Nucleus accumbens (tissue), 56 donors: ENCODE data around the gene PSMD8.

Experiments
- DNase-seq, 56 donors: peaks; one replicate each; lab custom pipeline; 2025; lab: John Stamatoyannopoulos, UW

PSMD8 gene

DNA sequence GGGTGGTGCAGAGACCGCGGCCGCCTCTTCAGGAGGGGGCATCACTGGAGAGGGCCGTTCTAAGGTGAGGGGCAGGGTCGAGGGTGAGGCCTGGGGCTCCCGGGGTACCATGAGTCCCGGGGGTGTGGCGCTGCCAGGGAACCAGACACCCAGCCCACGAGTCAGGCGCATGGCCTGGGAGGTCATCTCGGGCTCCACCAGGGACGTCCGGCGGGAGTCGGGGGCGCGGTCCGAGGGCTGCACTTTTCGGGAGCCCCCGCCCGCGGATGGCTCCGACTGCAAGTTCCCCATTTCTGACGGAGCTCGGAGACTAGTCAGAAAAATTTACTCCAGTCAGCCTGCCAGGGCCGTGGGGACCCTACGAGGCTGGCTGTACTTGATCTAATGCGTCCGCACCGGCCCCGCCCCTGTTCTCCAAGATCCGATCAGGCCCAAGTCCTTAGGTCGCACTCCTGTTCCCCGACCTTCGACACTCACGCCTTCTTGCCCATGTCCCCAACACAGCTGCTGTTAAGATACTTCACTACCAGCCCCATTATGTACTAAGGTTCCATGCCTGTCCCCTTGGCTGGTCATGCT lies 12.7 kb downstream of the PSMD8 start:
- no peak for DNase-seq

DNA sequence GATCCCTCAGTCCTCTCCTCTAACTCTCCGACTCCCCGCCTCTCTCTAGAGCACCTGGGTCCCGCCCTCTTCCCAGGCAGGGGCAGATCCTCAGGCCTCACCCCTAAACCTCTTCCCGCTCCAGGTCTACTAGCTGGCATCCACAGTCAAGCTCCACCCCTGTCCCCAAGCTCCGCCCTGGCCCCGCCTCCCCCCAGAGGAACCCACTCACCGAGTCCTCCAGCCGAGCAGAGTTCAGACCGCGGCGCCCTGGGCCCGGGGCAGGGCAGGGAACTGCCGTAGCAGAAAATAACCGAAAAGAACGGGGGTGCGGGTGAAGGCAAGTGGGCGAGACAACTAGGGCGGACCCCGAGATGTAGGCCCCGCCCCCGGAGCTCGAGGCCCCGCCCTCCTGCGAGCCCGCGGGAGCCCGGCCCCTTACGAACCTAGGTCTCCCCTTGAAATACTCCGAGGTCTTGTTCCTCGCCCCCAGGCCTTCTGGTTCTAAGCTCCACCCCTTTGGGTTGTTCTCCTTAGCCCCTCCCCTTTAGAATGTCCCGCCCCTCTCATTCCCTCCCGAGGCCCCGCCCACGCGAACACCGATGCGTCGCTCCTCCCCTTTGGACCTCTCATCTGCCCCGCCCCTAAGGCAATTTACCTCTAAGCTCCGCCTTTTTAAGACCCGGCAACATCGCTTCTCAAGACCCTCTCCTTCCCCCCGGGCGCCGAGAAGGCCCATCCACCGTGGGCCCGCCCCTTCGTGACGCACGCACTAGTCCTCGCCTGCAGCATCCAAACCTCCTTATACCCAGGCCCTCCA lies 13.4 kb downstream of the PSMD8 start, which contains the start of gene GGN:
Gene GGN (minus strand): TSS at position 485 of the 799 bp plus-strand sequence. CDS start 773 bp downstream, outside the sequence.
- peak in 55 of 56 donors; percentile 19 to 96 (median 78) for DNase-seq

DNA sequence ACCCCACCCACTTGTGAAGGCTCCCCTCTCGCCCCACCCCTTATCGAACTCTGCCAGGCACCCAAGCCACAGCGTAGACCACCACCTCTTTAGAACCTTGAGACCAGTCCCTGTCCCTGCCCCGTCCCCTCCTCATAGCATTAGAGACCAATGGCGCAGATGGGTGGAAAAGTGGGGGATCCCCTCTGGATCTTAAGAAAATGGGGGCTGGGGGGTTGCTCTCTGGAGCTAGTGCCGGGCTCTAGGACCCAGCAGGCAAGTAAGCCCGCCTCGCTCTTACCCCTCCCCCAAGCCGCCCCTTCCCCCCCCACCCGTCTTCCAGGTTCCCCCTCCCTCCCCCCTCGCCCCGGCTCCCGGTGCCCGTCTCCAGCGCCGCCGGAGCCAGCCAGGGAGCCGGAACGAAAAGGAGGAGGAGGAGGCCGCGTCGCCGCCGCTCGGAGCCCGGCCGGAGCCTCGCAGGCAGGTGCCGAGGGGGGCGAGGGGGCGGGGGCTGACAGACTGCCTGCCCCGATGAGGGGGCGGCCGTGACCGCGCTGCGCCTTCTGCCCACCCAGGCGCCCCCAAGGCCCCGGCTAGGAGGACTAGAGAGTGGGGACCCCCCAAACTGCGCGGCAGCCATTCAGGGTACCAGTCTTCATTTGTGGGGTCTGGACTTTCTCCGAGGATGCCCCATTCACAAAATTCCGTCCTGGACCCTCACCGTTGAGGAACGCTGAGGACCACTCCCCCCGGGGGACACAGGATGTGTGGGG lies 14.2 kb downstream of the PSMD8 start, which contains the start of gene SPRED3:
Gene SPRED3 (plus strand): TSS at position 349 of the 752 bp plus-strand sequence. CDS start 1,606 bp downstream, outside the sequence.
- DNase-seq: peak in 45 of 56 donors; percentile 20 to 82 (median 63)

DNA sequence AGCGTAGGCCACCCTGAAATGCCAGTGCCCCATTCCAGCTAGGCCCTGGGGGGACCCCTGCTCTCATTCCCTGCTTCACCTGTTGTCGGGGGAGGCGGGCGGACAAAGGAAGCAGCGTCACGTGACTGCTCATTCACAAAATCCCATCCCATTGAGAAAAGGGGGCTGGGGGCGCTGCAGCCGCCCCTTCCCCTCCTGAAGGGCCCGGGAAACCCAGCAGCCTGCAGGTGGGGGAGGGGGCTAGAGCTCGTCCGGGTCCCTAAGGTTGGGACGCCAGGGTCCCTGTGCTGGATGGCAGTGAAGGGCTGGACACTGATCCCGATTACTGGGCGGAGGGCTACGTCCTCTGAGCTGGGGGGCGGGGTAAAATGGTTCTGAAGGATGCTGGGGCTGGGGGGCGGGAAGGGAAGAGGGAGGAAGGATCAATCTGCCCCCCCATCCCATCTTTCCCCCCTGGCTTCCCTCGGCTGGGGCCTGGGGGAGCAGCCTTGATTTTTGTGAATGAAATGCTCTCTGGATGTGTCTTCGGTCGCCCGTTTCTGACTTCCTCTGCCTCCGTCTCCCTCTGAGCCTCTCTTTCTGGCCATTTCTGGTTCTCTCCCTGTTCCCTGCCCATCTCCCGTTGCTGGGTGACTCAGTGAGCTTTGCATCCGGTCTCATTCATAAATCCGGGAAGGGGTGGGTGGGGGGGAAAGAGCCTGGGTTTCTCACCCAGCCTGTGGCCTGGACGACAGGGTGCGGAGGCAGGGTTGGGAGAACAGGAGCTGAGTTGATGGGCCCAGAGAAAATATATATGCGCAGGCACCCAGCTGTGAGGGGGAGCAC lies 14.9 kb downstream of the PSMD8 start:
- peak in 22 of 56 donors; percentile 4 to 53 (median 23) for DNase-seq

DNA sequence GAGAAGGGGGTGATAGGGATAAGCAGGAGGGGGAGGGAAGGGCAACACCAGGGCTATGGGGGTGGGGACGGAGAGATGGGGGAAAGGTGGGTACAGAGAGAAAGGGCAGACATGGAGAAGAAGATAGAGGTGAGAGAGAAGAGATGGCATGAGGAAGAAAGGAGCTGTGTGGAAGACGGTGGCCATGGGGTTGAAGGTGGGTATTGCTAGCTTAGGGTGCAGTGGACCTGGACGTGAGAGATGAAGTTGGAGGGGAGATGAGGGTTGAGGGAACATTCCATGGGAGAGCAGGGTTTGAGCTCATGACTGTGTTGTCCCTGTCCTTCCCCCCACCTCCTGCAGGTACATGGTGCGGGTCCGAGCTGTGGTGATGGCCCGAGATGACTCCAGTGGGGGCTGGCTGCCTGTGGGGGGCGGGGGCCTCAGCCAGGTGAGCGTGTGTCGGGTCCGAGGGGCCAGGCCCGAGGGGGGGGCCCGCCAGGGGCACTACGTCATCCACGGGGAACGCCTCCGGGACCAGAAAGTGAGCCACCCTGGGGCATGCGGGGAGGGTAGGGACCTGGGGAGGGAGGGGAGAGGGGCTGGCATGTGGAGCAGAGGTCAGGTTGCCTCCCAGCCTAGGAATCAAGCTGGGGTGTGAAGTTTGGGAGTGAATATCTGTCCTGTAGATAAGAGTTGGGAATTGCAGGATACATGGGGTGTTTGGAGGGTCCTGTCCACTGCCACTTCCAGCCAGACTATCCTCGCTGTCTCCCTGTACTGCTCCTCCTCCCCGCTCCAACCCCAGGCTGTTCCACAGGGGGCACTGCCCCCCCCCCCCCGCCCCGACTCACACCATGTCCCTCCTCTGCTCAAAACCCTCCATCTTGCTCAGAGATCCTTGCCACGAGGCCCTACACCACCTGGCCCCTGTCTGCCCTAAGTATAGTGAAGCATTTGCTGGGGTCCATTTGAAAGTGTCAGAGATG lies 15.9 kb downstream of the PSMD8 start:
- no peak for DNase-seq

DNA sequence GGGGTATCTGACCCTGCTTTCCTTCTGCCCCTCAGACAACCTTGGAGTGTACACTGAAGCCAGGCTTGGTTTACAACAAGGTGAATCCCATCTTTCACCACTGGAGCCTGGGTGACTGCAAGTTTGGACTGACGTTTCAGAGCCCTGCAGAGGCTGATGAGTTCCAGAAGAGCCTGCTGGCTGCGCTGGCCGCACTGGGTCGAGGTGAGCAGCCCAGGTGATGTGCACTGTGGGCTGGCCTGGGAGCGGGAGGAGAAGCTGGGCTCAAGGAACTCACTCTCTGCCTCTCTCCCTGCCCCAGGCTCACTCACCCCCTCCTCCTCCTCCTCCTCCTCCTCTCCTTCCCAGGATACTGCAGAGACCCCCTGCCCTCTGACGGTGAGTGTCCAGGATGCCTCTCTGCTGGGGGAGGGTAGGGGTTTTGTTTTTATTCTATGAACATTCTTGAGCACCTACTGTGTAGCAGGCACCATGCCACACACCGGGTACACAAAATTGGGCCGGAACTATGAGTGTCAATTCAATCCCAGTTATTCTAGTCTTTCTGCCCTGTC lies 17.6 kb downstream of the PSMD8 start:
- no peak for DNase-seq

DNA sequence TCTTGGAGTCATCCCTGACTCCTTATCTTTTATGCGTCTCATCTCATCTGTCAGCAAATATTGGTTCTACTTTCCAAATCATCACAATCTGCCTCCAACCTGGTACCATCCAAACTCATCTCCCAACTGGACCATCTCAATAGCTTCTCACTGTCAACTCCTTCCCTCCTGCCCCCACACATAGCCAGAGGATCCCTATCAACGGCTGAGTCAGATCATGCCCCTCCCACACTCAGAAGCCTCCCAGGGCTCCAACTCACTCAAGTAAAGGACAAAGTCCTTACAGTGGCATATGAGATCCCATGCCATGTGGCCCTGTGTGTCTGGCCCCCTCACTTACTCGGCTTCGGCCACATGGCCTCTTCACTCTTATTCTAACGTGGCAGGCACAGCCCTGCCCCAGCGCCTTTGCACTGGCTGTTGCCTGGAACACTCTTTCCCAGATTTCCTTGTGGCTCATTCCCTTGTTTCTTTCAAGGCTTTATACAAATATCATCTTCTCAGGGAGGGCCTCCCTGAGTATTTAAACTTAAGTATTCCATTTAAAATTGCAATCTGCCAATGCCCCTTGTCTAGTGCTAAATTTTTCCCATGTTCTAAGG lies 18.4 kb downstream of the PSMD8 start:
- peak in 1 of 56 donors; percentile 11 for DNase-seq

DNA sequence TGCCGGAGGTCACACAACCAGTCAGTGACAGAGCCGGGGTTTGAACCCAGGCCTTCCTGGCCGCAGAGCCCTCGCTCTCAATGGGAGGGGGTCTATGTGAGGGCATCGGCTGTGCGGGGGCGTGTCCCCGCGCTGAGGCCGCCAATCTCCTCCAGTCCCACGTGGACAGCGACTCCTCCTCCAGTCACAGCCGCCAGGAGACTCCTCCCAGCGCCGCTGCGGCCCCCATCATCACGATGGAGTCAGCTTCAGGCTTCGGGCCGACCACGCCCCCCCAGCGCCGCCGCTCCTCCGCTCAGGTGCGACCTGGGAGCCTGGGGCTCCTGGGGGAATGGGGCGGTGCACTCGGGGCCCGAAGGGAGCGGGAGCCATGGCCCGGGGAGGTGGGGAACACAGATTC lies 20.1 kb downstream of the PSMD8 start:
- DNase-seq: no peak

DNA sequence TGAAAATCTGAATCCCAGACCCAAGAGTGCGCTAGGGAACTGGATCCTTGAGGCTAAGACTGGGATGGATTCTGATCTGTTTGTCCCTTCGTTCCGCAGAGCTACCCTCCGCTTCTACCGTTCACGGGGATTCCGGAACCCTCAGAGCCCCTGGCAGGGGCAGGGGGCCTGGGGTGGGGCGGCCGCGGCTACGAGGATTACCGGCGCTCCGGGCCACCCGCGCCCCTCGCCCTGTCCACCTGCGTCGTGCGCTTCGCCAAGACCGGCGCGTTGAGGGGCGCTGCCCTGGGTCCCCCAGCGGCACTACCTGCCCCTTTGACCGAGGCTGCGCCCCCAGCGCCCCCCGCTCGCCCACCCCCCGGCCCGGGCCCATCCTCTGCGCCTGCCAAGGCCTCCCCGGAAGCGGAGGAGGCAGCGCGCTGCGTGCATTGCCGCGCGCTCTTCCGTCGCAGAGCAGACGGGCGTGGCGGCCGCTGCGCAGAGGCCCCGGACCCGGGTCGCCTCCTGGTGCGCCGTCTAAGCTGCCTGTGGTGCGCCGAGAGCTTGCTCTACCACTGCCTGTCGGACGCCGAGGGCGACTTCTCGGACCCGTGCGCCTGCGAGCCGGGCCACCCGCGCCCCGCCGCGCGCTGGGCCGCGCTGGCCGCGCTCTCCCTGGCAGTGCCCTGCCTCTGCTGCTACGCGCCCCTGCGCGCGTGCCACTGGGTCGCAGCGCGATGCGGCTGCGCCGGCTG lies 21.2 kb downstream of the PSMD8 start:
- DNase-seq: no peak

DNA sequence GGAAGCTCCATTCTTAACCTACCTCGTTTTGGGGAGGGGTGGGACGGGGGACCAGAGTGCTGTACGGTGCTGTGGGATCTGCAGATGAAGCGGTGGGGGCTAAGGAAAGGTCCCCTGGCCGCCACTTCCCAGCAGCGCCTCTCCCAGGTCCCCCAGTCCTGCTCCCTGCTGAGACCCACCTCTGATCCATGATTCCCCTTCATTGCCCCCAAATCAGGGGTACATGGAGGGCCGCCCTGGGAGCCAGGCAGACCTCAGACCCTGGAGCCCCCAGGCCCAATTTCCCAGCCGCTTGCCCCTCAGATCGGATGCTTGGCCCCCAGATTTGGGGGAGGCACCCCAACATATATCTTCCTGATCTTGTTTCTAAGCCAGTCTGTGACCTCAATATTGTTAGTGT lies 24.7 kb downstream of the PSMD8 start:
- no peak for DNase-seq

DNA sequence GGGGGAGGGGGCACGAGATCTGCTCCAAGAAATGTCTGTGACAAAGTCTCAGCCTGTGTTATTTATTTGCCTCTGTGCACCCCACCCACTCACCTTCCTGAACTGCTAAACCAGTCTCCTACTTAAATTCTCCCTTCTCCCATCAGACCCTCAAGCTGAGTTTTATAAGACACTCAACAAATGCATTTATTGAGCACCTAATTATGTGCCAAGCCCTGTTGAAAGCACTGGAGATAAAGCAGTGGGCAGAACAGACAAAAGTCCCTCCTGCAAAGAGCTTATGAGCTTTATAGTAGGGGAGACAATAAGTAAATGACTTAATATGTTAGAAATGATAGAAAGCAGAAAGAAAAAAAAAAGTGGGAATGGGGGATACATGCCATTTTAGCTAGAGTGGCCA lies 25.2 kb downstream of the PSMD8 start:
- no peak for DNase-seq

DNA sequence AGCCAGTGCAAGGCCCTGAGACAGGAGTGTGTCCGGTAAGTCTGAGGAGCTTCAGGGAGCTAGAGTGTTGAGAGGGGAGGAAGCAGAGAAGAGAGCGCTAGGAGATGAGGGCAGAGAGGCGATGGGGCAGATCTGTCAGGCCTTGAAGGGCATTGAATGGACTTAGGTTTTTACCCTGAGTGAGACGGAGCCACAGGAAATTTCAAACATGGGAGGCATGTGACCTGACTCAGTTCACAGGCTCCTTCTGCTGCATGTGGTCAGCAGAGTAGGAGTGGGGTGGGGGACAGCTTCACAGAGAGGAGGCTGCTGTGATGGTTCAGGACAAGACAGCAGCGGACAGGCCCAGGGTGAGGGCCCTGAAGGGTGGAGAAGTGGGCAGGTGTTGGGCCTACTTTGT lies 26.0 kb downstream of the PSMD8 start:
- no peak for DNase-seq

DNA sequence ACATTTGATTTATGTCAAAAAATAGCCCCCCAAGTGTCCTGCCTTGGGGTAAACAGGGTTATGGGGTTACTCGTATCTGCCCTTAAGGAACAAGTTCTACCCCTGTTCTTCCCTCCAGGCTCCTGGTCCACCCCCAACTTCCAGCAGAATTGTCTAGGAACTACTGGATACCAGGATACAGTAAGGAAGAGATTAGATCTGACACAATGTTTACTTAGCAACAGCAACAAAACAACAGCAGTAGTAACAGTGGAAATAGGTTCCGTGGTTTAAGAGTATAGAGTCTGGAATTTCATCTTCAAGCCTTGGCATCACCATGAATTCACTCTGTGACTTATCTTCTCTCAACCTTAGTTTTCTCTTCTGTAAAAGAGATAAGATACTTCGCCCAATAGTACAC lies 26.8 kb downstream of the PSMD8 start:
- no peak for DNase-seq

DNA sequence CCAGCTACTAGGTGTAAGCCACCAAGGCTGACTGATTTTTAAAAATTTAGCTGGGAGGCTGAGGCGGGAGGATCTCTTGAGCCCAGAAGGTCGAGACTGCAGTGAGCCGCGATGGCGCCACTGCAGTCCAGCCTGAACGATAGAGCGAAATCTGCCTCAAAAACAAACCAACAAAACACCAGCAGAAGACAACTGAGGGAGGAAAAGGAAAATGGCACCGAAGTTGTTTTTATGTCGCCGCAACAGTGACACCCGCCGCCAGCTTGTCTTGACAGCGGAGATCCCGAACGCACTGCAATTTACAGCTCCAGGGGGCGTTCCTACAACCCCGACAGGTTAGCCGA lies 28.2 kb downstream of the PSMD8 start:
- DNase-seq: no peak

DNA sequence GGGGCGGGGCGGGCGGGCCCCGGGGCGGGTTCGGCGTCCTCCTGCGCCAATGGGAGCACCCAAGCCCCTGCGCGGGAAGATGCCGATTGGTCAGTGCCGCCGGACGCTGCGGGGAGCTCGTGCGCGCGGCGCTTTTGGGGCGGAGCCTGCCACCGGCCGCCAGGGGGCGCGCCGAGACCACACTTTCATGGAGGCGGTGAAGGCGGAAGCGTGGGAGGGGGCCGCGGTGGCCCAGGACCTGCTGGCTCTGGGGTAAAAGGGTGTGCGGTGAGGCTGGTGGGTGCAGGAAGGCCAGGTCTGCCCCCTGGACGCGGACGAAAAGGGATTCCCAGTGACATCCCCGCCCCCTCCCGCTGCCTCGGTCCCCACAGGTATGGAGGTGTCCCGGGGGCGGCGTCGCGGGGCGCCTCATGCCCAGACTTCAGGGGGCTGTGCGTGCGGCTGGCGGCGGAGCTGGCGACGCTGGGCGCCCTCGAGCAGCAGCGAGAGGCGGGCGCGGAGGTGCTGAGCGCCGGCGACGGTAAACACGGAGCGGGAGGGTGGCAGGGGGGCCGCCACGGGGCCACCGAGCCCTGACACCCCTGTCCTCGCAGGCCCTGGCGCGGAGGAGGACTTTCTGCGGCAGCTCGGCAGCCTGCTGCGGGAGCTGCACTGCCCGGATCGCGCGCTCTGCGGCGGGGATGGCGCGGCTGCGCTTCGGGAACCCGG lies 28.8 kb downstream of the PSMD8 start, which contains the start of gene FAM98C:
Gene FAM98C (plus strand): TSS at position 127 of the 708 bp plus-strand sequence. CDS start 61 bp downstream, at position 188.
- peak; percentile 60 to 99 (median 95) for DNase-seq

DNA sequence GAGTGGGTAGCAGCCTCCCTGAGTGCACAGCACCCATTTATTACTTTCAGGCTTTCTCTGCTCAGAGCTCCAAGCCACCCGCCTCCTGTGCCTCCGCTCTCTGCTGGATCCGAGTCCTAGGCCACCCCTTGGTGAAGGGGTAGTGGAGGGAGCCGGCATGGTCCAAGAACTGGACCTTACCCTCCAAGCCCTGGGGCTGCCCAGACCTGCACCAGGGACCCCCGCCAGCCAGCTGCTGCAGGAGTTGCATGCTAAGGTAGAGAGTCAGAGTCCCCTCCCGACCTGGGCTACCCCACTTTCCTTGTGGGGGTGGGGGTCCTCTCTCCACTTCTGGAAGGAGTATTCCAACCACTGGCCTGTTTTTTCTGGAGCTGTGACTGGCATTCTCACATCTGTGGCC lies 30.5 kb downstream of the PSMD8 start:
- no peak for DNase-seq

DNA sequence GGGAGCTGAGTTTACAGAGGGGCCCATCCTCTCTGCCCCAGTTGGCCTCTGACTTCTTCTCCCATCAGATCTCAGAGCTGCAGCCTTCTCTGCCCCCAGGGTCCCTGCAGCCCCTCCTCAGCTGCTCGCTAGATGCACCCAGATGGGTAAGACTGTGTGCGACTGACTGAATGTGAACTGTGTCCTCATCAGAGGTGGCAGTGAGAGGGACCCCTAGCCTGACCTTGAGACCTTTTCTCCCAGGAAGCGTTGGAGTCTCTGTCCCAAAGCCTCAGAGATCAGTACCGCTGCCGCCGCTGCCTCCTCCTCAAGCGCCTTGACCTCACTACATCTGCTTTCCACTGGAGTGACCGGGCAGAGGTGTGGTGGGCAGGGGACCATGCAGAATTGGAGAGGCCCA lies 30.9 kb downstream of the PSMD8 start:
- DNase-seq: no peak
